Activated gamma-delta T cell (primary cell): ENCODE measurements around the gene GRM7.

Experiments
- DNase-seq: peaks from one replicate; lab custom pipeline; 2025; lab: John Stamatoyannopoulos, UW

Gene GRM7

GRCh38 chr3:7146529-7146928 lies 285.6 kb downstream of the GRM7 start:
- no peak for DNase-seq

GRCh38 chr3:7158516-7158915 lies 297.6 kb downstream of the GRM7 start:
- DNase-seq, result no peak

- DNase-seq, result no peak
These were observed 299.8 kb downstream of the GRM7 start for GRCh38 chr3:7160689-7161088.

GRCh38 chr3:7166460-7166859 lies 305.5 kb downstream of the GRM7 start:
- no peak for DNase-seq

- no peak for DNase-seq
These were observed 310.6 kb downstream of the GRM7 start for GRCh38 chr3:7171493-7171892.

- DNase-seq, result no peak
These were observed 312.1 kb downstream of the GRM7 start for GRCh38 chr3:7172996-7173395.

- no peak for DNase-seq
These were observed 327.6 kb downstream of the GRM7 start for GRCh38 chr3:7188551-7188950.

GRCh38 chr3:7190095-7190494 lies 329.2 kb downstream of the GRM7 start:
- DNase-seq, result no peak

GRCh38 chr3:7193269-7193668 lies 332.4 kb downstream of the GRM7 start:
- no peak for DNase-seq

GRCh38 chr3:7194071-7194835 lies 333.3 kb downstream of the GRM7 start:
- no peak for DNase-seq

- no peak for DNase-seq
These were observed 335.0 kb downstream of the GRM7 start for GRCh38 chr3:7195934-7196333.

GRCh38 chr3:7201784-7202183 lies 340.9 kb downstream of the GRM7 start:
- no peak for DNase-seq

- DNase-seq, result no peak
These were observed 343.3 kb downstream of the GRM7 start for GRCh38 chr3:7203969-7204847.

GRCh38 chr3:7204848-7205156 lies 343.9 kb downstream of the GRM7 start:
- no peak for DNase-seq

GRCh38 chr3:7205535-7205934 lies 344.6 kb downstream of the GRM7 start:
- DNase-seq, result no peak

- no peak for DNase-seq
These were observed 345.0 kb downstream of the GRM7 start for GRCh38 chr3:7205962-7206361.

GRCh38 chr3:7207125-7207524 lies 346.2 kb downstream of the GRM7 start:
- no peak for DNase-seq

GRCh38 chr3:7207928-7208327 lies 347.0 kb downstream of the GRM7 start:
- no peak for DNase-seq

GRCh38 chr3:7209098-7209497 lies 348.2 kb downstream of the GRM7 start:
- no peak for DNase-seq

GRCh38 chr3:7211740-7212139 lies 350.8 kb downstream of the GRM7 start:
- DNase-seq, result no peak

GRCh38 chr3:7215706-7216105 lies 354.8 kb downstream of the GRM7 start:
- no peak for DNase-seq

- DNase-seq, result no peak
These were observed 365.5 kb downstream of the GRM7 start for GRCh38 chr3:7226393-7226792.

- DNase-seq, result no peak
These were observed 377.8 kb downstream of the GRM7 start for GRCh38 chr3:7238565-7239295.
